ENCODE results near the gene SNAPC1. TPM values are rescaled to one million over a fixed set of nuclear protein-coding genes. Genes with fewer than 3 reads are reported as not detected.
A peak's percentile ranks its signal among the peaks of the same experiment; 100 is the strongest.

The SNAPC1 gene
- total RNA-seq (12.7 and 21.8 TPM in 2 replicates), polyA plus RNA-seq (7.7 and 14.3 TPM in 2 replicates), polyA minus RNA-seq (3.6 TPM in 2 replicates), Bru-seq, nascent RNA (percentile 75 among the genes with signal in this experiment), BruChase-seq, experiment 1, labeled RNA remaining after a 6-hour chase (percentile 83 among the genes with signal in this experiment), BruChase-seq, experiment 2, labeled RNA remaining after a 2-hour chase (percentile 80 among the genes with signal in this experiment)
- polyA plus RNA-seq (2011; cell fraction: cytosol; rRNA removed) = 13.7 and 15.0 TPM in 2 replicates
- polyA plus RNA-seq (2011; cell fraction: nucleus; rRNA removed) = 8.4 and 13.5 TPM in 2 replicates
- polyA plus RNA-seq (2012) = 34.1 and 59.0 TPM in 2 replicates
- 2.4 TPM for polyA minus RNA-seq (2011; cell fraction: cytosol; rRNA and poly(A)+ RNA removed)
- polyA minus RNA-seq (2011; cell fraction: nucleus; rRNA and poly(A)+ RNA removed) = 4.7 and 5.5 TPM in 2 replicates
- long read RNA-seq, transcript SNAPC1-201 (10 exons, 2,656 nt) = major isoform, 91 of 102 reads
- long read RNA-seq, partial matches to known transcripts = 4 of 102 reads
- long read RNA-seq, other reads (novel, unspliced or antisense) = 7 of 102 reads

DNA sequence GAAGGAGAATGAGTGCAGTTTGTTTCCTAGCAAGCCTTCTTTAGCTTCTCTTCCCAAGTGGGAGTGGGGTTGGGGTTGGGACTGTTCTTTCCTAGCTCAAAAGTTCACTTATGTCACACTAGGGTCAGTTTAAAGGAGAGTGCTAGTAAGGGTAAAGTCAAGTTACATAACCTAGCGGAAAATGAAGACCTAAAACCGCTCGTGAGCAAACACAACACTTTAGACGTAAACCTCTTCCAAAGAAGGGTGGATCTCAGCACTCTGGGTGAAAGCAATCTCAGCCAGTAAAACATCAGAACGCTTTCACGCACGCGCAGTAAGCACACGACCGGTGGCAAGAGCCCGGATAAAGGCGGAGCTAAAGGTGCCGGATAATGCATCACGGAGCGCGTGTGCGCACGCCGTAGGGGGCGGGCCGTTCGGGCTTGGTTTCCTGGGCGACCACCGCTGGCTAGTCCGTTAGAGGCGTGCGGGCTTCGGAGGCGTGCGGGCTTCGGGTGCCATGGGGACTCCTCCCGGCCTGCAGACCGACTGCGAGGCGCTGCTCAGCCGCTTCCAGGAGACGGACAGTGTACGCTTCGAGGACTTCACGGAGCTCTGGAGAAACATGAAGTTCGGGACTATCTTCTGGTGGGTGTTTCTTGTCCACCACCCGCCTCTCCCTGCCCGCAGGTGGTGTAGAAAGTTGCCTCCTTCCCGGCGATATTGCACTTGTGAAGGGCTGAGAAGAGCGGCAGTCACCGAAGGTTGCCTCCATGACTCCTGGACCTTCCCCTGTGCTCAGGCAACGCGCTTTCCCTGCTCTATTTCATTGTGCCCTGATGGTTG is at the start of gene SNAPC1:
SNAPC1 (plus strand) TSS at position 462 of the 828 bp plus-strand sequence; CDS start at position 503, 41 bp downstream.
- H3K9me1 ChIP-seq (replicated peaks; ENCODE audit: control insufficient read depth, extremely low read depth, insufficient read depth, low read length) = no peaks in the 10 kb centered on the region
- POLR2A ChIA-PET = interaction anchor here (0.6 to 2.3 kb wide), 7 partner anchors 9 to 291 kb away, joined by 3 to 17 read pairs (median 4); partner anchors contain the start of gene HIF1A
- peak within 1 kb of the TSS; percentile 80 for H3K9ac ChIP-seq (replicated peaks; ENCODE audit: extremely low read depth, insufficient read depth, low read length)
- H3K4me3 ChIP-seq (replicated peaks in 1 of 3; ENCODE audit: insufficient read depth in 1 of 3, low read depth in 1 of 3, low read length in 3 of 3) = peak within 1 kb of the TSS; percentile 63 to 86 (median 83)
- TF ChIP-seq POLR2AphosphoS5 (IDR thresholded peaks at IDR 0.05; ENCODE audit: insufficient read depth, low read depth, low read length) = peak; percentile 87
- no peak for TF ChIP-seq FOS (IDR thresholded peaks at IDR 0.05; ENCODE audit: borderline replicate concordance, insufficient read depth, low read length)
- peak; percentile 89 for TF ChIP-seq POLR2A (IDR thresholded peaks at IDR 0.05; ENCODE audit: low read depth, low read length)
- BruUV-seq (replicated peaks) = TSS peak; percentile 96
- H4K20me1 ChIP-seq (replicated peaks; ENCODE audit: control insufficient read depth, extremely low read depth, insufficient read depth, low read length) = no peaks in the 10 kb centered on the region
- peak within 1 kb of the TSS; percentile 83 for H2AFZ ChIP-seq (ENCODE audit: low read depth, low read length)
- H3K4me2 ChIP-seq (ENCODE audit: insufficient read depth, low read length) = peak within 1 kb of the TSS; percentile 88
- H3K27me3 ChIP-seq (ENCODE audit: control insufficient read depth in 2 of 2, insufficient read depth in 2 of 2, low read length in 2 of 2) = no peaks in the 10 kb centered on the region
- no peaks in the 10 kb centered on the region for H3K9me3 ChIP-seq (replicated peaks; ENCODE audit: control insufficient read depth, insufficient read depth, low read length)
- dilution Hi-C loops (cut with MboI; ENCODE audit: extremely low pct_ligation_motif_present, low sequenced_read_pairs) (no loop called here), intact Hi-C loops (cut with micrococcal nuclease) (loop anchor here (1.0 to 10.0 kb wide), 2 partner anchors 287 to 467 kb away; no protein-coding TSS in a partner anchor)
- peaks cover 29% of the 10 kb centered on the region for H3K4me1 ChIP-seq (ENCODE audit: control insufficient read depth, extremely low read depth, insufficient read depth, low read length)
- H3K36me3 ChIP-seq (ENCODE audit: control insufficient read depth in 2 of 2, extremely low read depth in 1 of 2, insufficient read depth in 2 of 2, low read length in 2 of 2) = no peaks in the 10 kb centered on the region
- CTCF ChIA-PET = interaction anchor here (1.0 to 5.6 kb wide), 7 partner anchors 10 to 292 kb away, joined by 3 to 24 read pairs (median 5); no protein-coding TSS in a partner anchor
- DNase-seq (ENCODE audit: low read depth, low spot score) = peak; percentile 98
- H3K79me2 ChIP-seq (ENCODE audit: control insufficient read depth, insufficient read depth, low read length) = peaks cover 46% of the 10 kb centered on the region
- peak within 1 kb of the TSS; percentile 66 for H3K27ac ChIP-seq (ENCODE audit: insufficient read depth, low read depth, low read length)
- FAIRE-seq = peak; percentile 96

All from endothelial cell of umbilical vein (primary cell).